NB4 (cell line): ENCODE data around the gene BAG1.

ENCODE experiments used
- DNase-seq: peaks from one replicate; pipeline ENCODE4 v3.0.0; 2010; ENCODE audit warnings: low read depth
- H3K4me3 ChIP-seq: one replicate; pipeline ENCODE4 v1.5.1; 2011; ENCODE audit warnings: mild to moderate bottlenecking, low read depth, low read length, moderate library complexity
- MAX ChIP-seq: IDR thresholded peaks from 2 replicates; pipeline ENCODE4 v1.6.1; 2011; ENCODE audit warnings: low read depth, low read length
- MYC ChIP-seq: IDR thresholded peaks from 2 replicates; pipeline ENCODE4 v1.6.1; 2011; ENCODE audit warnings: low read depth, low read length
- POLR2A ChIP-seq: IDR thresholded peaks from 2 replicates; pipeline ENCODE4 v1.6.1; 2011; ENCODE audit warnings: mild to moderate bottlenecking; ENCODE audit not compliant: insufficient read length; ENCODE audit errors: extremely low read depth
- TF ChIP-seq, protein P1 (sequence below): IDR thresholded peaks from one replicate; pipeline ENCODE4 v1.5.1; 2012; ENCODE audit warnings: low read depth, low read length

The BAG1 gene

DNA sequence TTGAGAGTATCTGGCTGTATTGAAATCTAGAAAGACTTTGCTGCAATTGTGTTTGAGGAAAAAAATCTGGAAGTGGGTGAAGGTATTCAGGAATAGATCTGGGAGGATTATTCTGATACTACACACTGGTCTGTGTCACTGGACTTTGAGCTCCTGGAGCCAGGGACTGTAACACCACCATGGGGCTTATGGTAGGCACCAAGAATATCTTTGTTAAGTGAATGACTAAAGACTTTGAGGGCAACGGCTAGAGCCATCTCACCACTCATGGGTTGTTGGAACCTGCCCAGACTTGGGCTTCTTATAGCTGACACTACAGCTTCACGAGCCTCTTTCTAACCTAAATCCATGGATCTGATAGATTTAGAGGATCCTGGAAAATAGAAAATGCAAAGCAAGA is 36.0 kb upstream of the BAG1 start:
- no peak for TF ChIP-seq POLR2A
- TF ChIP-seq, protein P1, sequence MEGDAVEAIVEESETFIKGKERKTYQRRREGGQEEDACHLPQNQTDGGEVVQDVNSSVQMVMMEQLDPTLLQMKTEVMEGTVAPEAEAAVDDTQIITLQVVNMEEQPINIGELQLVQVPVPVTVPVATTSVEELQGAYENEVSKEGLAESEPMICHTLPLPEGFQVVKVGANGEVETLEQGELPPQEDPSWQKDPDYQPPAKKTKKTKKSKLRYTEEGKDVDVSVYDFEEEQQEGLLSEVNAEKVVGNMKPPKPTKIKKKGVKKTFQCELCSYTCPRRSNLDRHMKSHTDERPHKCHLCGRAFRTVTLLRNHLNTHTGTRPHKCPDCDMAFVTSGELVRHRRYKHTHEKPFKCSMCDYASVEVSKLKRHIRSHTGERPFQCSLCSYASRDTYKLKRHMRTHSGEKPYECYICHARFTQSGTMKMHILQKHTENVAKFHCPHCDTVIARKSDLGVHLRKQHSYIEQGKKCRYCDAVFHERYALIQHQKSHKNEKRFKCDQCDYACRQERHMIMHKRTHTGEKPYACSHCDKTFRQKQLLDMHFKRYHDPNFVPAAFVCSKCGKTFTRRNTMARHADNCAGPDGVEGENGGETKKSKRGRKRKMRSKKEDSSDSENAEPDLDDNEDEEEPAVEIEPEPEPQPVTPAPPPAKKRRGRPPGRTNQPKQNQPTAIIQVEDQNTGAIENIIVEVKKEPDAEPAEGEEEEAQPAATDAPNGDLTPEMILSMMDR: no peak
- no peak for TF ChIP-seq MYC
- no peak for TF ChIP-seq MAX
- no peak overlapping the region for H3K4me3 ChIP-seq
- no peak for DNase-seq

- TF ChIP-seq, protein P1: no peak
- peak; percentile 77 for TF ChIP-seq MAX
- TF ChIP-seq POLR2A: no peak
- 0 out of 2 replicates have a peak, but pooled peaks have one; percentile 11 for TF ChIP-seq MYC
- DNase-seq: peak; percentile 83
- H3K4me3 ChIP-seq: peak overlapping the region; percentile 26
Observed at GRCh38 chr9:33297432-33297831, 32.9 kb upstream of the BAG1 start.

DNA sequence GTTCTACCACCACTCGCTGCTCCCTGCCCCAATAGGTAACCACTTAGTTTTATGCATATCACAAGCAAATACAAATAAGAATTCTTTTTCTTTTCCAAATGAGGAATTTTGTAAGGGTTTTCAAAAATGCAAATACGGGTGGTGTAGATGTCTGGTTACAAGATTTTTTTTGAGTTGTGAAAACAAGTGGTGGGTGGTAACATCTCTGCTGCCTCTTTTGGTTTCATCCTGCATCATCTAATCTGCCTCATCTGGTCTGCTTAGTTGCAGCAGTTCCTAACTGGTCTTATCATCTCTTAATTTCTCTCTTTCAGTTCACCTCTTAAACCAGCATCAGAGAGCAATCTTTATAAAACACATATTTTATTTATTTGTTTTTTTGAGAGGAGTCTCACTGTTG is 31.1 kb upstream of the BAG1 start:
- TF ChIP-seq MAX (no peak), POLR2A (no peak), MYC (no peak)
- TF ChIP-seq, protein P1: no peak
- H3K4me3 ChIP-seq: peak overlapping the region; percentile 5
- DNase-seq: no peak

- TF ChIP-seq MYC (no peak), POLR2A (no peak), MAX (no peak)
- TF ChIP-seq, protein P1: no peak
- H3K4me3 ChIP-seq: peak overlapping the region; percentile 5
- DNase-seq: peak; percentile 75
Observed at GRCh38 chr9:33294670-33295432, 30.3 kb upstream of the BAG1 start.

DNA sequence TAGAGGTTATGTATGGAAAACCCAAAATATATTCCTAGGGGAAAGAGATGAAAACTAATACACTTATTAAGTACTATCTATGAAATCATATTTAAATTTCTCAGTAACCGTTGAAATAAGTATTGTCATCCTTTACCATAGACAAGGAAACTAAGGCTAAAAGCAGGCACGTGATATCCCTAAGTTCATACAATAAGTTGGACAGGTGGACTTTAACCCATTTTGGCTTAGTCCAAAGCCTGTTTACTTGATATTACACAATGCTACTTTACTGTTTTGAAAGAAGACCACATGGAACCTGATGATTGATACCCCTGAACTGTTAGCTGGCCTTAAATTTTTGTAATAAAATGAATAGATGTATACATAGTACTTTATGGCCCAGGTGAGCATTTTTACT is 29.3 kb upstream of the BAG1 start:
- H3K4me3 ChIP-seq: peak overlapping the region; percentile 46
- no peak for DNase-seq
- TF ChIP-seq MAX: no peak
- no peak for TF ChIP-seq MYC
- no peak for TF ChIP-seq POLR2A
- TF ChIP-seq, protein P1: no peak
